Glutamatergic neuron (in vitro differentiated cells): ENCODE results near the gene FOXN3. TPM values are rescaled to one million over a fixed set of nuclear protein-coding genes. Genes with fewer than 3 reads are reported as not detected.

ENCODE experiments used
- DNase-seq: peaks from one replicate; pipeline ENCODE4 v3.0.0; 2022
- H3K27ac Mint-ChIP-seq: one replicate; pipeline ENCODE4 v1.8.0; 2020; ENCODE audit warnings: mild to moderate bottlenecking, mixed read lengths, inconsistent platforms; ENCODE audit not compliant: unreplicated experiment
- H3K27me3 Mint-ChIP-seq: one replicate; pipeline ENCODE4 v1.8.0; 2020; ENCODE audit warnings: mild to moderate bottlenecking, moderate library complexity, mixed read lengths, inconsistent platforms; ENCODE audit not compliant: unreplicated experiment
- H3K36me3 Mint-ChIP-seq: one replicate; pipeline ENCODE4 v1.8.0; 2020; ENCODE audit warnings: mild to moderate bottlenecking, mixed read lengths, inconsistent platforms; ENCODE audit not compliant: unreplicated experiment
- H3K4me1 Mint-ChIP-seq: one replicate; pipeline ENCODE4 v1.8.0; 2020; ENCODE audit warnings: mild to moderate bottlenecking, low read depth, mixed read lengths, inconsistent platforms; ENCODE audit not compliant: unreplicated experiment
- H3K4me3 Mint-ChIP-seq: one replicate; pipeline ENCODE4 v1.8.0; 2020; ENCODE audit warnings: mild to moderate bottlenecking, mixed read lengths, inconsistent platforms; ENCODE audit not compliant: unreplicated experiment
- H3K9me3 Mint-ChIP-seq: one replicate; pipeline ENCODE4 v1.8.0; 2020; ENCODE audit warnings: mild to moderate bottlenecking, moderate library complexity, mixed read lengths, inconsistent platforms; ENCODE audit not compliant: unreplicated experiment
- CTCF ChIP-seq: fragments of 200-600 bp; sonication (generic); IDR thresholded peaks from one replicate; pipeline ENCODE4 v1.5.0; 2021; ENCODE audit not compliant: partially characterized antibody, unreplicated experiment
- total RNA-seq: library from RNA; stranded (reverse); fragmentation: NEBNext Ultra II Directional; extraction: Animal tissue kit (Norgen Biotek cat#: 25700); gene quantifications from one replicate; pipeline ENCODE4 v1.2.1, GENCODE V29; 2021; ENCODE audit not compliant: unreplicated experiment

Gene FOXN3
- total RNA-seq, 1 donor from 2014 or later = 139 TPM

DNA sequence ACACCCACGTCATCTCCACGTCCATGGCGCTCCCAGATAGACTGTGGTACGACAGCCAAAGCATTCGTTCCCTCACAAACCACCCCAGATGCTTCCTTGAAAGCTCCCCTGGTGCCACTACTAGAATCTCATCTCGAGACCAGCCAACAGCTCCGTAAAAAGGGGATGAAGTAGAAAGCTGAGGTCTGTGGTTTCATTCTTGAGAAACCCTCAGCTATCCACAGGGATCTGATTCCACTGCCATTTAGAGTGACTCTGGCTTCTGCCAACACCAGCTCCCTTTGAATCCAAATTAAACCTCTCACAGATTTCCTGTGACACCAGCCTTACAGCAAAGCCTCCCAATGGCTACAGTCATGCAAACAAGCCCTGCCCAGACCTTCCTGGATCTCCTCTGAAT lies 18.5 kb upstream of the FOXN3 start:
- DNase-seq = no peak
- Mint-ChIP-seq H3K9me3 (peaks cover 8% of the 10 kb centered on the region), H3K27ac (no peak overlapping the region), H3K4me3 (no peak overlapping the region), H3K4me1 (peaks cover 5% of the 10 kb centered on the region), H3K36me3 (peaks cover 3% of the 10 kb centered on the region), H3K27me3 (peaks cover 2% of the 10 kb centered on the region)
- no peak for TF ChIP-seq CTCF

GRCh38 chr14:89432226-89432625 lies 15.2 kb upstream of the FOXN3 start:
- Mint-ChIP-seq H3K4me1 (peaks cover 25% of the 10 kb centered on the region), H3K36me3 (peaks cover 3% of the 10 kb centered on the region)
- no peak for TF ChIP-seq CTCF

DNA sequence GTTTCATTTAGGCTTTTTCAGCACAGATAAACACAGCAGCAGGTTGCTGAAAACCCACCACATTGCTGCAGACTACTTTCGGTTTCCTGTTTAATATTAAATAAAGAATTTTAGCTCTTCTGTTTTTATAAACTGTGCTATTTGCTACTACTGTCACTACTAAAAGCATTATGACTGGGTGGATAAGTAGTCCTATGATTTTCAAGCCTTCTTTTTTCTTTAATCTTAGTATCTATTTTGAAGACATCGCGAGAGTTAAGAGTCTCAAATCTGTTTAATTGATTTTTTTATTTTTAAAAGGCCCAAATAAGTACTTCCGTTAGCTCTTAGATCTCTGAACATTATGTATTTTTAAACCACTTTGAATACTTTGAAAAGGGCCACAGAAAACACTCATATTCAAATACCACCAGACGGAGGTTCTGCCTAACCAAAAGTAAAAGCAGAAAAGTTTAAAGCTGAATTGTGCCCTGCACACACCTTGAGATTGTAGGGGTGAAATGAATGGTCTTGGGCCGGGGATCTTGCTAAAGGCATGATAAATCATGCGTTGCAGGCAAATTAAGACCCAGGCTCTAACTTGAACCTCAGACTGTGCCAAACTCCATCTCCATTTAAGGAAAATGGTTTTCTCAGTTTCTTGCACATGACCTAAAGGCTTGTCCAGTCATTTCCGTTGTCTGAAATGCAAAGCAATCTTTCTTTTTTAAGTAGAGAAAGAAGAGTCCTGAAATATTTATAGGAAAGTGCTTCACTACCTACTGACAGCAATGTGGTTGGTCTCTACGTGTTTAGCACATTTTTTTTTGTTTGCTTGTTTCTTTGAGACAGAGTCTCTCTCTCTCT lies 13.6 kb upstream of the FOXN3 start:
- Mint-ChIP-seq H3K27ac (no peak overlapping the region), H3K9me3 (peaks cover 12% of the 10 kb centered on the region), H3K4me3 (no peak overlapping the region), H3K4me1 (peaks cover 27% of the 10 kb centered on the region), H3K36me3 (peaks cover 3% of the 10 kb centered on the region), H3K27me3 (peaks cover 6% of the 10 kb centered on the region)
- no peak for TF ChIP-seq CTCF
- no peak for DNase-seq

More at GRCh38 chr14:89432226-89432625, 15.2 kb upstream of the FOXN3 start:
- Mint-ChIP-seq H3K9me3 (peaks cover 10% of the 10 kb centered on the region), H3K27me3 (peaks cover 8% of the 10 kb centered on the region), H3K27ac (no peak overlapping the region), H3K4me3 (no peak overlapping the region)
- no peak for DNase-seq

- Mint-ChIP-seq H3K4me3 (peak overlapping the region; percentile 83), H3K27me3 (peaks cover 6% of the 10 kb centered on the region), H3K36me3 (peaks cover 3% of the 10 kb centered on the region), H3K4me1 (peaks cover 27% of the 10 kb centered on the region), H3K9me3 (peaks cover 11% of the 10 kb centered on the region), H3K27ac (peak overlapping the region; percentile 98)
- TF ChIP-seq CTCF = no peak
- peak; percentile 26 for DNase-seq
These were observed 12.5 kb upstream of the FOXN3 start for GRCh38 chr14:89429199-89430181.
